Fibroblast of skin of right quadriceps (primary cell): Measurements from ENCODE around the gene PMEPA1.

Source experiments
- DNase-seq: peaks from one replicate; pipeline ENCODE4 v3.0.0-alpha.2; 2013

The PMEPA1 gene

DNA sequence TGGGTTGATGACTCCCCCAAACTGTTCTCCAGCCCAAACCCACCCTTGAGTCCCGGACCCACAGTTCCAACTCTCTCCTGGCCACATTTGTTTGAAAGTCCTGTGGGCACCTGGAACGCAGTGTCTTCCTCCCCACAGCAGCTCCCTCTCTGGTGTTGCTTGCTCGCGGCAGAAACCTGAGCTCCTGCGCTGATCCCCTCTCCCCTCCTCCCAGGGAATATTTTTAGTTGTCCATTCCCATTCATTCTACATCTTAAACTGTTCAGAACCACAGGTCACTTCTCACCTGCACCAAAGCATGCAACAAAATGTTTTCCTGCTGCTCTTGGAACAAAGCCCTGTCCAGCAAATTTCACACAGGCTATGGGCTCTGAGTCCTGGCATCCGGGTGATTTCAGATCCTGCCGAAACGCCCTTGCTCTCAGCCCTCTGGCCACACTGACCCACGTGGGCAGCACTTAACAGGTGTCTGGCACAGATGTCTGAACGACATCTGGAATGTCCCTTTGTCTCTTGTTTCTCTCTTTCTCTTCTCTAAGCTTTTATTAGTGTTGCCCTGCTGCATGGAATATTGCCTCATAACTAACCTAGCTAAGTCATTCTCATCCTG lies 27.0 kb upstream of the PMEPA1 start:
- DNase-seq, result no peak

DNA sequence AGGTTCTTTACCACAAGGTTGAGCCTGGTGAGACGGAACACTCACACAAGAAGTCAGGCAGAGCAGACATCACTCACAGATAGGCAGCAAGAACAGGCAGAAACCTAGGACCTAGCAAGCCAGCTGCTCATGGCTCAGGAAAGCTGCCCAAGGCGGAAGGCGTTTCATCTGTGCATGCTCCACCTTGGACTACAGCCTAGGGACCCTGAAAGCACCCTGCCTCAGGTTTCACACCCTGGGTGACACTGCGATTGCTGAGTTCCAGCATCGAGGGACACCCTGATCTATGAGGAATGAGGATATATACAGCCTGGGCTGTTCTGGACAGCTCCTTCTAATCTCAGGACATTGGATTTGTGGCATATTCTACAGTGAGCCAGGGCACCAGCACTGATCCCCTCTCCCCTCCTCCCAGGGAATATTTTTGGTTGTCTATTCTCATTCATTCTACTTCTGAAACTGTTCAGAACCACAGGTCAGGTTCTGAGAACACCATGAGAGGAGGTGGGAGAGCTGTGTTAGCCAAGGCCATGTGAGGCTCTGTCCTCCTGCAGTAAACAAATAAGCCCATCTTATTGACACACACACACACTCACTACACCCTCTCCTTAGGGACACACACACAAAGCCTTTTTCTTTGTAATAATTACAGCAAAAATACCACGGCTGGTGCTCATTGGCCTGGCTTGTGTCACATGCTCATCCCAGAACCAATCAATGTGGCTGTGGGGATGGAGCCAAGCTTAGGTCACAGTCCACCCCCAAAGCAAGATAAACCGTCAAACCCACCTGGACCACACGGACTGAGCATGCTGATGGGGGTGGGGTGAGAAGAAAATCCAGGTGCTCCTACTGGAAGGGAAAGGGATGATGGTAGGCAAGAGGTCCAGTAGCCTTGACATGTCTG lies 26.3 kb upstream of the PMEPA1 start:
- no peak for DNase-seq

- DNase-seq, result no peak
Measured at GRCh38 chr20:57734754-57735153, 24.9 kb upstream of the PMEPA1 start.

DNA sequence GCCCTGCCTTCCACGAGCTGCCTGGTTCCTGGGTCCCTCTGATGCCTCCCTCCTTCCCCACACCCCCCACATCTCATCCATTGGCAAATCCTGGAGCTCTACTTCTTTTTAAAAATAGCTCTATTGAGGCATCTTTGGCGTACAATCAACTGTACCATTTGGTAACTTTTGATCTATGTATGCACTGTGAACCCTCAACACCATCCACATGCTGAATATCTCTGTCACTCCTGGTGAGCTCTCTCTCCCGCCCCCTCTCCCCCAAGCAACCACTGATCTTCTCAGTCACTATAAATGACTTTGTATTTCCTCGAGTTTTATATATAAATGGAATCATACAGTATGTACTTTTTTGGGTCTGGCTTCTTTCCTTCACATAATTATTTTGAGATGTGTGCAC lies 22.4 kb upstream of the PMEPA1 start:
- DNase-seq, result no peak

- no peak for DNase-seq
Measured at GRCh38 chr20:57728762-57729161, 18.9 kb upstream of the PMEPA1 start.

- no peak for DNase-seq
Measured at GRCh38 chr20:57727863-57728262, 18.0 kb upstream of the PMEPA1 start.

DNA sequence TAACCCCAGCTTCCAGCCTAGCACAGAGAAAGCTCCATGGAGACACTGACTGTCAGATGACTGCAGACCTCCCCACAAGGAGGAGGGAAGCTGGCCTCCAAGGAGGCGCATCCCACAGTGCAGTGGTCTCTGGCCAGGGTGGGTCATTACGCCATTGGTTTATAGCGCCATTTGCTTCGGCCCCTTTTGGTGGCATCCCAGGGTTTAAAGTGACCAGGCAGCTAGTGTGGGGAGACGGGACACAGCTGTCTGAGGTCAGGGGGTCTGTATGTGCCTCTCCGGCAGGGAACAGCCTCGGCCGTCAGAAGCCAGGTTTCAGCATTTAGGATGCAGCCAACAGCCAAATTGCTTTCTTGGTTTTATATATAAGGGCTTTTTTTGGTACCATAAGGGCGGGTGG lies 15.8 kb upstream of the PMEPA1 start:
- DNase-seq, result no peak

GRCh38 chr20:57724610-57725405 lies 15.0 kb upstream of the PMEPA1 start:
- DNase-seq, result no peak

- DNase-seq, result no peak
Measured at GRCh38 chr20:57723816-57724215, 14.0 kb upstream of the PMEPA1 start.

DNA sequence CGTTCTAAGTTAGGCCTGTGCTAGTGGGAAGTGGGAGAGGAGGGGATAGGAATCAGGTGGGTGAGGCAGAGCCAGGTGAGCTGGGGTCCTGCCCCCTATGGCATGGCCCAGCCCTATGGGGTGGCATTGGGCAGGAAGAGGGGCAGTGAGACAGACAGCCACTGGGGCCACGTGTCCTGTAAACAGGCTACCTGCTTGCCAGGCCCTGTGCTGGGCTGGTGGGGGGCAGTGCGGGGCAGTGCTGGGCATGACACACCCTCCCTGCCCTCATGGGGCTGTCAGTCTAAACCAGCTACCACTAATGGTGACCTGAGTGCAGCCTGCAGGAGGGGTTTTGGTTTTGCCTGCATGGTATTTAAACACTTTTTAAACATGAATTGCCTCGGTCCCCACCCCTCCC lies 10.1 kb upstream of the PMEPA1 start:
- DNase-seq, result no peak

GRCh38 chr20:57718490-57719009 lies 8.7 kb upstream of the PMEPA1 start:
- peak; percentile 97 for DNase-seq

- DNase-seq, result peak; percentile 31
Measured at GRCh38 chr20:57717797-57718196, 8.0 kb upstream of the PMEPA1 start.

DNA sequence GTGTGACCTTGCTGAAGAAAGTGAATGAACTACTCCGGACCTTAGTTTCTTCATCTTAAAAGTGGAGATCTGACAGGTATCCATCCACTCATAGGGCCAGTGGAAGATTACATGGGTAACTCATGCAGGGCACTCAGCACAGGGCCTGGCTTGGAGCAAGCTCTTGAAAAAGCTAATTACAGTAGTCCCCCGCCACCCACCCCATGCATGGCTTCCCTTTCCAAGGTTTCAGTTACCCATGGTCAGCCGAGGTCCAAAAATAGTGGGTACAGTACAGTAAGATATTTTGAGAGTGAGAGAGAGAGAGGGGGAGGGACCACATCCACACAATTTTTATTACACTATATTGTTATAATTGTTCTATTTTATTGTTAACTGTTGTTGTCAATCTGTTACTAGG lies 7.1 kb upstream of the PMEPA1 start:
- no peak for DNase-seq

GRCh38 chr20:57716202-57716601 lies 6.4 kb upstream of the PMEPA1 start:
- peak; percentile 70 for DNase-seq

DNA sequence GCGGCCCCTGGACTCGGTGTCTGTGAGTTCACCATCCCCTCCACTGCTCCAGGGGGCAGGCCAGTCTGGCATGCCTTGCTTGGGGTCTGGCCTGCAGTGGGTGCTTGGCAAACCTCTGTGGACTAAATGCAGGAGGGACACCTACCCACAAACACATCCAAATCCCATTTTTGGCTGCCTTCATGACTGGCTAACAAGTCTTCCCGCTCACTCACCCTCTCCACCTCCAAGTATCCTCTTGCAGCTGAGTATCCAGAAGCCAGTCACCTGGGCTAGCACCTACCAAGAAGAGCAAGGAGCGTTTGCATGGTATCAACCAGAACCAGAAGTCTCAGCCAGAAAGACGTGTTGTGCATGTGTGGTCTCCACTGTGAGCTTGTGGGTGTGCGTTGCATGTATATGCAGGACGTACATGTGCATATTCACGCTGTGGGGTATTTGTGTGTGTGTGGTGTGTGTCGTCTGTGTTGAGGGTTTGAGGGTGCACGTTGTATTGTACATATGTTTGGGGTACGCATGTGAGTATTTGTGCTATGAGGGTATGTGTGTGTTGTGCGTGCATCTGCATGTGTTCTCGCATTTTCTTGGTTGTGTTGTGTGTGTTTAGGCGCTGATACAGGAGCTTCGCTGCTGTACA lies 5.6 kb upstream of the PMEPA1 start:
- DNase-seq, result no peak

DNA sequence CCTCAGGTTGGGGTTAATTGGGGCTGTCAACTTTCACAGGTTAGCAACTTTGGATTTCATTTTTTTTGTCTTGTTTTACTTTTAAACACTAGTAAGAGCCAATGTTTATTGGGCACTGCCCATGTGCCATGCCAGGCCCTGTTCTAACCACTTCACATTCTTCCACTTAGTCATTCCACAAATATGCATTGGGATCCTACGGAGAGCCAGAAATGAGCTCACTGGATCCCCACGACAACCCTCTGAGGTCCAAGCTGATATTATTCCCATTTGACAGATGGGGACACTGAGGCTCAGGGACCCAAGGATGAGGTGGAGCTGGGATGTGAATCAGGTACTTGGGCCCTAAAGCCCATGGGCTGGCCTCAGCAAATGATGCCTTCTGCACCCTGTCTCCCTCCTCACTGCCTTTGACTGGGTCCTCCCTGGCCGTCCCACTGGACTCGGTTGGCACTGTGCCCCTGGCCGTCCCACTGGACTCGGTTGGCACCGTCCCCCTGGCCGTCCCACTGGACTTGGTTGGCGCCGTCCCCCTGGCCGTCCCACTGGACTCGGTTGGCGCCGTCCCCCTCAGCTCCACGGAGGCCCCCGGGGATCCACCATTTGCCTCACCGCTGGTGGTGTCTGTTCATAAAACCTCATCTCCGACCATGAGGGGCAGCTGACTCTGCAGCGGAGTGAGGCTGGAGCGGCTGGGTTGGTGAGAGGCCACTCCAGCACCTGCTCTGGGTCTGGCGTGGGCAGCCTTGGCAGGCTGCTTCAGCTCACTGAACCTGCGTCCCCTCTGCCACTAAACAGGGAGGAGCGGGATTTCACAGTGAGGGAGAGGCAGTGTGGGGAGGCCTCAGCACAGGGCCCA lies 4.8 kb upstream of the PMEPA1 start:
- peak; percentile 67 for DNase-seq

DNA sequence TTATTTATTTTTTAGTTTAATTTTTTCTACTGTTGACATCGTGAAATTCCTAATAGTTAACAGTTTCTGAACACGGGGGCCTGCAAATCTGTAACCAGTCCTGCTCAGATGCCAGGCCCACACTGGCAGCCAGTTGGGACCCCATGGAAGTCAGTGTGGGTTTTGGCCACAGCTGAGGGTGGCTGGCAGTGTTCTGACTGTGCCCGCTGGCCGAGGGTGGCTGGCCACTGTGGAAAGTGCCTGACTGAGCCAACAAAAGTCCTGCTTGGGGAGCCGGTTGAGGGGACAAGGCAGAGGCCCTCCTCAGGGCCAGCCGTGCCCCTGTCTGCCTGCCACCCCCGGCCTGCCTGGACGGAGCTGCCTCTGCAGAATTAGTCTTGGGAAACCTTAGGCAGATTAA lies 4.1 kb upstream of the PMEPA1 start:
- DNase-seq, result no peak

DNA sequence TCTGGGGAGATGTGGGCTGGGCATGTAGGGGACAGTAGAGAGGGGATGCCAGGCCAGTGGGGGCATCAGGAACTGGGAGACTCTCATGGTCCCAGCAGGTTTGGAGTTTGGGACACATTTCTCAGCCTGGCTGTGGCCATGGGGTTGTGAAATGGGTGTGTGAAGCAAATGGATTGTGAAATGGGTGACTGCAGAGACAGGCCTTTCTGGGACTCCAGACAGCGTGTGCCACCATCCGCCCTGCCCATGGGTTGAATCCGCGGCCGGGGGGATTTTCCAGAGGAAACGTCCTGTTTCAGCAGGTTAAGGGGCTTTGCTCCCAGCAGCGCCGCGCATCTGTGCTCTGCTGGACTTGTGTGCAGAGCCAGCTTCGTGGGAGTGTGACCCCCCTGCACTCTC lies 3.7 kb upstream of the PMEPA1 start:
- DNase-seq, result no peak

- no peak for DNase-seq
Measured at GRCh38 chr20:57712851-57713504, 3.2 kb upstream of the PMEPA1 start.

- no peak for DNase-seq
Measured at GRCh38 chr20:57712341-57712740, 2.5 kb upstream of the PMEPA1 start.

DNA sequence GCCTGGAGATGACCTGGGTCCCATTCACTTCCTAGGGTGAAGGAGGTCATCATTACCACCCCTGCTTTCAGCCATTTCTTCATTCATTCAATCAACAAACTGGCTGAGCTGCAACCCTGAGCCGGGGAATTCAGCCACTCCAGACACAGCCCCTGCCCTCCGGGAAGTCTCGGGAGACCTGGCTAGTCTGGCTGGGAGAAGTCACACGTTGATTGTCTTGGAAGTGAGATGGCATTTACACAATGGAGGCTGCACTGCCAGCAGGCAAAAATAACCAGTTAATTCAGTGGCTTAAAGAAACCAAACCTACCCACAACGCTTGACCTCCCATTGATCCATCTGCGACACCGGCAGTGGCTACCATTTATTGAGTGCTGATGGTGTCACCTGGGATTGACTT lies 2.0 kb upstream of the PMEPA1 start:
- DNase-seq, result no peak
